ENCODE measurements around the gene TBX19. TPM values are rescaled to one million over a fixed set of nuclear protein-coding genes. Genes with fewer than 3 reads are reported as not detected.

TBX19 gene
- total RNA-seq, 2 experiments from 2014 or later: 0.40 to 0.56 TPM

- Mint-ChIP-seq H3K4me3 (no peak overlapping the region), H3K27me3 (no peaks in the 10 kb centered on the region), H3K36me3 (peaks cover 3% of the 10 kb centered on the region), H3K4me1 (no peaks in the 10 kb centered on the region), H3K9me3 (no peaks in the 10 kb centered on the region), H3K27ac (no peak overlapping the region)
- DNase-seq: no peak
Measured at GRCh38 chr1:168324745-168325425, 44.2 kb downstream of the TBX19 start.

GRCh38 chr1:168328731-168329364 lies 48.2 kb downstream of the TBX19 start:
- Mint-ChIP-seq H3K36me3 (peaks cover 3% of the 10 kb centered on the region), H3K27ac (no peak overlapping the region), H3K4me3 (no peak overlapping the region), H3K9me3 (no peaks in the 10 kb centered on the region), H3K4me1 (no peaks in the 10 kb centered on the region), H3K27me3 (no peaks in the 10 kb centered on the region)
- no peak for DNase-seq

- DNase-seq: no peak
- H3K9me3 Mint-ChIP-seq: no peaks in the 10 kb centered on the region
- no peak overlapping the region for H3K27ac Mint-ChIP-seq
- no peaks in the 10 kb centered on the region for H3K27me3 Mint-ChIP-seq
- no peaks in the 10 kb centered on the region for H3K36me3 Mint-ChIP-seq
- peaks cover 3% of the 10 kb centered on the region for H3K4me1 Mint-ChIP-seq
- no peak overlapping the region for H3K4me3 Mint-ChIP-seq
Measured at GRCh38 chr1:168330285-168330684, 49.6 kb downstream of the TBX19 start.

- H3K4me3 Mint-ChIP-seq: no peak overlapping the region
- H3K9me3 Mint-ChIP-seq: no peaks in the 10 kb centered on the region
- H3K27me3 Mint-ChIP-seq: no peaks in the 10 kb centered on the region
- no peak overlapping the region for H3K27ac Mint-ChIP-seq
- H3K36me3 Mint-ChIP-seq: no peaks in the 10 kb centered on the region
- H3K4me1 Mint-ChIP-seq: peaks cover 5% of the 10 kb centered on the region
- no peak for DNase-seq
Measured at GRCh38 chr1:168331569-168331968, 50.9 kb downstream of the TBX19 start.

- H3K27me3 Mint-ChIP-seq: no peaks in the 10 kb centered on the region
Measured at GRCh38 chr1:168333562-168334276, 53.0 kb downstream of the TBX19 start.

GRCh38 chr1:168335500-168335899 lies 54.8 kb downstream of the TBX19 start:
- H3K4me1 Mint-ChIP-seq: peaks cover 5% of the 10 kb centered on the region
- no peaks in the 10 kb centered on the region for H3K36me3 Mint-ChIP-seq
- no peak overlapping the region for H3K4me3 Mint-ChIP-seq
- no peaks in the 10 kb centered on the region for H3K27me3 Mint-ChIP-seq
- H3K9me3 Mint-ChIP-seq: no peaks in the 10 kb centered on the region
- H3K27ac Mint-ChIP-seq: no peak overlapping the region
- no peak for DNase-seq

More at GRCh38 chr1:168333562-168334276, 53.0 kb downstream of the TBX19 start:
- Mint-ChIP-seq H3K4me1 (peaks cover 5% of the 10 kb centered on the region), H3K36me3 (no peaks in the 10 kb centered on the region), H3K4me3 (no peak overlapping the region), H3K9me3 (no peaks in the 10 kb centered on the region), H3K27ac (no peak overlapping the region)
- no peak for DNase-seq

- Mint-ChIP-seq H3K4me3 (no peak overlapping the region), H3K9me3 (no peaks in the 10 kb centered on the region), H3K27me3 (no peaks in the 10 kb centered on the region), H3K36me3 (no peaks in the 10 kb centered on the region), H3K27ac (no peak overlapping the region), H3K4me1 (peaks cover 23% of the 10 kb centered on the region)
- DNase-seq: no peak
Measured at GRCh38 chr1:168338589-168339503, 58.2 kb downstream of the TBX19 start.

- H3K27ac Mint-ChIP-seq: no peak overlapping the region
- no peaks in the 10 kb centered on the region for H3K9me3 Mint-ChIP-seq
- H3K4me1 Mint-ChIP-seq: peaks cover 18% of the 10 kb centered on the region
- no peaks in the 10 kb centered on the region for H3K36me3 Mint-ChIP-seq
- no peak overlapping the region for H3K4me3 Mint-ChIP-seq
- no peaks in the 10 kb centered on the region for H3K27me3 Mint-ChIP-seq
- no peak for DNase-seq
Measured at GRCh38 chr1:168340781-168341482, 60.3 kb downstream of the TBX19 start.

GRCh38 chr1:168341483-168341975 lies 60.9 kb downstream of the TBX19 start:
- DNase-seq: no peak
- Mint-ChIP-seq H3K4me3 (no peak overlapping the region), H3K9me3 (no peaks in the 10 kb centered on the region), H3K27me3 (no peaks in the 10 kb centered on the region), H3K27ac (peak overlapping the region; percentile 18), H3K36me3 (no peaks in the 10 kb centered on the region), H3K4me1 (peaks cover 18% of the 10 kb centered on the region)

GRCh38 chr1:168342572-168343280 lies 62.0 kb downstream of the TBX19 start:
- no peaks in the 10 kb centered on the region for H3K36me3 Mint-ChIP-seq
- H3K4me1 Mint-ChIP-seq: peaks cover 18% of the 10 kb centered on the region

GRCh38 chr1:168343566-168343965 lies 62.9 kb downstream of the TBX19 start:
- peaks cover 4% of the 10 kb centered on the region for H3K36me3 Mint-ChIP-seq
- peaks cover 25% of the 10 kb centered on the region for H3K4me1 Mint-ChIP-seq
- DNase-seq: no peak
- peaks cover 8% of the 10 kb centered on the region for H3K9me3 Mint-ChIP-seq
- H3K27ac Mint-ChIP-seq: no peak overlapping the region
- H3K4me3 Mint-ChIP-seq: no peak overlapping the region
- H3K27me3 Mint-ChIP-seq: no peaks in the 10 kb centered on the region

More at GRCh38 chr1:168342572-168343280, 62.0 kb downstream of the TBX19 start:
- Mint-ChIP-seq H3K9me3 (no peaks in the 10 kb centered on the region), H3K27me3 (no peaks in the 10 kb centered on the region), H3K27ac (peak overlapping the region; percentile 32), H3K4me3 (no peak overlapping the region)
- peak; percentile 83 for DNase-seq

GRCh38 chr1:168344517-168344916 lies 63.8 kb downstream of the TBX19 start:
- Mint-ChIP-seq H3K4me1 (peaks cover 25% of the 10 kb centered on the region), H3K36me3 (peaks cover 4% of the 10 kb centered on the region), H3K27ac (no peak overlapping the region), H3K4me3 (no peak overlapping the region), H3K27me3 (no peaks in the 10 kb centered on the region), H3K9me3 (peaks cover 8% of the 10 kb centered on the region)
- DNase-seq: no peak

- no peak for DNase-seq
- peaks cover 8% of the 10 kb centered on the region for H3K9me3 Mint-ChIP-seq
- no peak overlapping the region for H3K4me3 Mint-ChIP-seq
- no peaks in the 10 kb centered on the region for H3K27me3 Mint-ChIP-seq
- H3K27ac Mint-ChIP-seq: no peak overlapping the region
- H3K36me3 Mint-ChIP-seq: peaks cover 4% of the 10 kb centered on the region
- H3K4me1 Mint-ChIP-seq: peaks cover 21% of the 10 kb centered on the region
Measured at GRCh38 chr1:168345939-168346338, 65.3 kb downstream of the TBX19 start.

All from activated naive CD8-positive, alpha-beta T cell treated with anti-CD3 and anti-CD28 coated beads for 36 hours (primary cell).